GM18868 (cell line): ENCODE results near the gene SVEP1.
A peak's percentile ranks its signal among the peaks of the same experiment; 100 is the strongest.

Experiments used
- ATAC-seq: cut with Tn5 transposase; IDR thresholded peaks from one replicate; pipeline ENCODE4 v1.9.1; 2021; ENCODE audit warnings: mild to moderate bottlenecking, moderate library complexity; ENCODE audit not compliant: unreplicated experiment

Gene SVEP1

GRCh38 chr9:110329639-110330230 is 249.8 kb downstream of the SVEP1 start:
- no peak for ATAC-seq

GRCh38 chr9:110328763-110329162 is 250.8 kb downstream of the SVEP1 start:
- ATAC-seq: no peak

- ATAC-seq: no peak
These were observed 251.8 kb downstream of the SVEP1 start for GRCh38 chr9:110327716-110328115.

- ATAC-seq: no peak
These were observed 255.7 kb downstream of the SVEP1 start for GRCh38 chr9:110323818-110324217.

DNA sequence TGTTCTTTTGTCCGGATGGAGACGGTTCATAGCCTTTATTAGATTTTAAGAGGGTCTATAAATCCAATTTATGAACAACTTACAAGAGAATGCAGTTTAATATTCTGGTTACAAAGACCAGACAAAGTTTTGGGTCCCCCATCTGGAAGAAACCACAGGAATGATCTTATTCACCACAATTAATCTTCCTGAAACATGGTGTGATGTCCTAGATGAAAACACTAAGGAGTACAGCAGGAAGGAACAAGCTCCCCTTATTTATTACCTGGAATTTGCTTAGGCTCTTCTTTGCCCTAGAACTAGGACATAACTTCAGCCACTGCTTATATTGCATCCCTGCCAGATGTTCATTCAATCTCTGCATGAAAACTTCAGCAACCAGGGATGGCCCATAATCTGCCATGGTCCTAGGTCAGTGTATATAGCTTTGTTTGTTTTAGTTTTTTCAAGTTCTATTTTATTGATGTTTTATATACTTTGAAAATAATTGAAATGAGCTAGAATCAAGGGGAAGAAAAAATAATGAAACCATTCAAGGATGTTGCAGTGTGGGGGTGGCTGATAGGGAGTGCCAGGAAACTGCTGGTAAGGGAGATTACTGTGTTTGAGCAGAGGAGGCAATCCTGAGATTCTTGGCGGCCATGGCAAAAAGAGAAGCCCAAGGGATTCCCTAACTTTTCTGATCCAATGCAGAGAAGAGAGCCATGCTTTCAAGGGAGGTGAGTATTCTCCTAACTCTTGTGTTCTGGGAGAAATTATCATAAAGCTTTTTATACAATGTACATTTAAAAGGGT is 258.7 kb downstream of the SVEP1 start:
- ATAC-seq: no peak

- ATAC-seq: no peak
These were observed 259.6 kb downstream of the SVEP1 start for GRCh38 chr9:110319781-110320492.

GRCh38 chr9:110317911-110318310 is 261.6 kb downstream of the SVEP1 start:
- no peak for ATAC-seq

DNA sequence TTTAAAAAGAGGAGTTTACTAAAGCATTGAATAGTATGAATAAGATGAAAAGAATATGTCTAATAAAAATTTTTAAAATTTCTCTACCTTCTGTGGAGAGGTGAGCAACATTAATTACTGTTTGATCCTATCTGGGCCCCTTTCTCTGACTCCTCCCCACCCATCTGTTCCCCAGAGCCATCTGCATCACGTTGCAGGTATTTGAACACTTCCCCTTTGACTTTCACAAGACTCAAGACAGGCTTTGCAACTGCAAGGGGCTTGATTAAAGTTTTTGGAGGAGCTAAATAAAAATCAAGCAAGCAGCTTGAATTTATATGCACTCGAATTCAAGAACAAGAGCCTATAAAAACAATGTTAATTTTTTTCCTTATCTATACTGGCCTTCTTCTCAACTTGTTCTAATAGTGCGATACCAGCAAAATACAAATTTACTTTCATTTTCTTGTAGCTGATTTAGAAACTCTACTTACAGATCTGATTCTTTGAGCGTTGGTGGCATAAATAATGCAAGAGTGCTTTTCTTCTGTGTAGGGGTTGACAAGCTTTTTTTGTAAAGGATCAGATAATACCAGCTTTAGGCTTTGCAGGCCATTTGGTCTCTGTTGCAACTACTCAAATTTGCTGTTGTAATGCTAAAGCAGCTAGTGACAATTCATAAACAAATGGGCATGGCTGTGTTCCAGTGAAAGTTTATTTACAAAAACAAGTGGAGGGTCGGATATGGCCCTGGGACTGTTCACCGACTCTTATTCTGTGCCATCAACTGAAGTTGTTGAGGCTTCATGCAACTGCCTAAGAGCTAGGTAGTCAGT is 263.1 kb downstream of the SVEP1 start:
- ATAC-seq: peak; percentile 99
